NCI-H524 (cell line): ENCODE measurements around the gene CTNNB1.
A peak's percentile ranks its signal among the peaks of the same experiment; 100 is the strongest.

ENCODE experiments used
- DNase-seq, 2 experiments: peaks; one replicate each; lab custom pipeline; 2025; lab: John Stamatoyannopoulos, UW

Gene CTNNB1

GRCh38 chr3:41198950-41199865 lies at the start of gene CTNNB1:
Gene CTNNB1 (plus strand): TSS chr3:41199505. CDS start chr3:41224069, 24,564 bp downstream.
- DNase-seq = peak; percentile 77 to 91

GRCh38 chr3:41155834-41156233 lies 43.5 kb upstream of the CTNNB1 start:
- DNase-seq = no peak

- no peak for DNase-seq
These were observed 40.4 kb upstream of the CTNNB1 start for GRCh38 chr3:41158947-41159346.

GRCh38 chr3:41159588-41160189 lies 39.6 kb upstream of the CTNNB1 start:
- no peak for DNase-seq

GRCh38 chr3:41162541-41162940 lies 36.8 kb upstream of the CTNNB1 start:
- DNase-seq = no peak

GRCh38 chr3:41163006-41163405 lies 36.3 kb upstream of the CTNNB1 start:
- no peak for DNase-seq

- no peak for DNase-seq
These were observed 35.9 kb upstream of the CTNNB1 start for GRCh38 chr3:41163421-41163820.

GRCh38 chr3:41164777-41165176 lies 34.5 kb upstream of the CTNNB1 start:
- DNase-seq = no peak

GRCh38 chr3:41167722-41168497 lies 31.4 kb upstream of the CTNNB1 start:
- no peak for DNase-seq

- no peak for DNase-seq
These were observed 30.3 kb upstream of the CTNNB1 start for GRCh38 chr3:41169023-41169422.

GRCh38 chr3:41173926-41174885 lies 25.1 kb upstream of the CTNNB1 start:
- peak; percentile 93 to 96 for DNase-seq

- no peak for DNase-seq
These were observed 23.9 kb upstream of the CTNNB1 start for GRCh38 chr3:41175365-41175764.

- peak in 1 of 2 experiments; percentile 6 for DNase-seq
These were observed 22.7 kb upstream of the CTNNB1 start for GRCh38 chr3:41176596-41176995.

GRCh38 chr3:41178576-41178975 lies 20.7 kb upstream of the CTNNB1 start:
- no peak for DNase-seq

- DNase-seq = no peak
These were observed 18.9 kb upstream of the CTNNB1 start for GRCh38 chr3:41180396-41180795.

- DNase-seq = no peak
These were observed 16.7 kb upstream of the CTNNB1 start for GRCh38 chr3:41182504-41183059.

- no peak for DNase-seq
These were observed 14.9 kb upstream of the CTNNB1 start for GRCh38 chr3:41184394-41184793.

GRCh38 chr3:41186297-41186696 lies 13.0 kb upstream of the CTNNB1 start:
- no peak for DNase-seq

GRCh38 chr3:41188306-41188705 lies 11.0 kb upstream of the CTNNB1 start:
- no peak for DNase-seq

GRCh38 chr3:41190509-41191284 lies 8.6 kb upstream of the CTNNB1 start:
- peak in 1 of 2 experiments; percentile 10 for DNase-seq
